HG03457 (cell line): Measurements from ENCODE around the gene ITK.

ENCODE experiments used
- ATAC-seq: cut with Tn5 transposase; IDR thresholded peaks from one replicate; pipeline ENCODE4 v1.9.1; 2021; ENCODE audit warnings: moderate number of reproducible peaks; ENCODE audit not compliant: unreplicated experiment

ITK gene

GRCh38 chr5:157278319-157279037, 97.8 kb downstream of the ITK start:
- no peak for ATAC-seq

- no peak for ATAC-seq
Measured at GRCh38 chr5:157279605-157280239, 99.1 kb downstream of the ITK start.

GRCh38 chr5:157280927-157281326, 100.3 kb downstream of the ITK start:
- no peak for ATAC-seq

GRCh38 chr5:157282150-157282549, 101.5 kb downstream of the ITK start:
- no peak for ATAC-seq

GRCh38 chr5:157283434-157283833, 102.8 kb downstream of the ITK start:
- ATAC-seq = peak; percentile 97

GRCh38 chr5:157284458-157285212, 104.0 kb downstream of the ITK start:
- no peak for ATAC-seq

- no peak for ATAC-seq
Measured at GRCh38 chr5:157285310-157286035, 104.8 kb downstream of the ITK start.

- no peak for ATAC-seq
Measured at GRCh38 chr5:157286761-157287211, 106.1 kb downstream of the ITK start.

- ATAC-seq = no peak
Measured at GRCh38 chr5:157288405-157289163, 107.9 kb downstream of the ITK start.

- ATAC-seq = no peak
Measured at GRCh38 chr5:157289164-157289819, 108.7 kb downstream of the ITK start.

- no peak for ATAC-seq
Measured at GRCh38 chr5:157290156-157290980, 109.7 kb downstream of the ITK start.

- ATAC-seq = peak; percentile 83
Measured at GRCh38 chr5:157290981-157291711, 110.5 kb downstream of the ITK start.

GRCh38 chr5:157292599-157292998, 112.0 kb downstream of the ITK start:
- no peak for ATAC-seq

GRCh38 chr5:157294407-157295091, 113.9 kb downstream of the ITK start:
- ATAC-seq = no peak

GRCh38 chr5:157295247-157295646, 114.6 kb downstream of the ITK start:
- ATAC-seq = no peak

- ATAC-seq = no peak
Measured at GRCh38 chr5:157300564-157300963, 119.9 kb downstream of the ITK start.

- ATAC-seq = no peak
Measured at GRCh38 chr5:157301066-157301465, 120.4 kb downstream of the ITK start.

GRCh38 chr5:157303023-157303422, 122.4 kb downstream of the ITK start:
- no peak for ATAC-seq
